Smooth muscle cell of the brain vasculature (primary cell): ENCODE results near the gene KNDC1.
"Not testable (repeated sequence)": the region's sequence is repeated elsewhere in the genome, so short reads cannot be mapped to it uniquely, and the experiment has no call there.

Experiments
- DNase-seq: peaks from one replicate; pipeline ENCODE4 v3.0.0-alpha.2; 2012; ENCODE audit warnings: low read depth, low spot score

The KNDC1 gene

DNA sequence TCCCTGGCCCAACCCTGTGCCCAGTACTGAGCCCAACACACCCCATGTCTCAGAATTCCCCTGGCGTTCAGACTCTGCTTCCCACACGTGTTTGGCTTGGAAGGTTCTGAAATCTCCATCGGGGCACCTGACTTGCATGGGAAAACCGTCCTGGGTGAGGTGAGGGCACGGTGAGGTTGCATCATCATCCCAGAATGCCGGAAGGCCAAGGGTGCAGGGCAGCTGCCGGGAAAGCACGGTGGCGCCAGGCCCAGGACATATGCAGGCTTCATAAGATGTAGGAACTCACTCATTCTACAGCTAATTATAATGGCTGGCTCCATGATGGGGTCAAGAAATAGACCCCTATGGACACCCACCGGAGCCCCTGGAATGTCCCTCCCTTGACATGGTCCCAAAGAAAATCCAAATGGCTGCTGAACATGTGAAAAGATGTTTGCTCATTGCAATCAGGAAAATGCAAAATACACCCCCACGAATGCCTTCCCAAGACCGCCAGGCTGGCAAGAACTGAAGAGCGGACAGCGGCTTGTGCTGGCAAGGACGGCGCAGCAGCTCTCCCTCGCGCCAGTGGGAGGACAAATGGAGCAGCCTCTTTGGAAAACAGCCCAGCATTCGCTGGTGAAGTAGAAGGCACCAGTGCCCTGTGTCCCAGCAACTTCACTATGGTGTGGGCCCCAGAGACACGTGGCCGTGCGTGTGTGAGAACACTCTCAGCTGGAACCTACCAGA lies 2.3 kb downstream of the KNDC1 start:
- DNase-seq: no peak

DNA sequence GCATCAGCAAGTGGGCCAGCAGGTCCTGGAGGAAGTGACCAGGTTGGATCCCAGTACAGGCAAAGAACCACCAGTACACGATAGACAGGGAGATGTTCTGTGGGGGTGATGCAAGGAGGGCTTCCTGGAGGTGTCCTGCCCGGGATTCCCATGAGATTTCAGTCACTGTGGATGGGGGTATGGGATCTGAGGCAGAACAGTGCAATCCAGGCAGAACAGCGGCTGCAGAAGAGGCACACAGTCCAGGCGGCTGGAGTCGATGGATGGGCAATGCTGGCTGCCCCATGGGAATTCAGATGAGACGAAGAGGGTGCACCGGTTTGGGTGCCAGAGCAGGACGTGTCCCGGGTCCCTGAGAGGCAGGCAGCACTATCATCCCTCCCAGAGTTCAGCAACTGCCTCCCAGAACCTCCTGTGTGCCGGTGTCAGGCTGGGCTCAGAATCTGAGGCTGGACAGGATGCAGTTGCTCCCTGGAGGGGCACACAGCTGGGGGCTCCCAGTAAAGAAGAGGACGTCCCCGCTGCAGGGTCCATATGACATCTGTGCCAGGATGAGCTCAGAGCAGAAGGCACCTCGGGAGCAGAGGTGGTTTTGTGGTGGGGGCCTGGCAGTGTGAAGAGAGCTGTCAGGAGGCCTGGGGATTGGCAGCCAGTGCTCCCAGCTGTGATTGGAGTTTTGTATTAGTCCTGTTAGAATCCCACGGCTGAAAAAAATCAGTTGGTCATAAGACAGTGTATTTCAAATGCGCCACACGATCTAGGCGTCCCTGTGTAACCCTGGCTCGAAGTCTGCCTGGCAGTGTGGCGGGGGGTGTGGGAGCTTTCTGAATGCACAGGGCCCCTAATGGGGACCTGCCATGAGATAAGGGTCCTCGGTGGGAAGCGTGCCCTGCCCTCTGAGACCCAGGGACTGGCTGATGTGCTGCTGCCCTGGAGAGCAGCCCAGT lies 3.2 kb downstream of the KNDC1 start:
- DNase-seq: no peak

DNA sequence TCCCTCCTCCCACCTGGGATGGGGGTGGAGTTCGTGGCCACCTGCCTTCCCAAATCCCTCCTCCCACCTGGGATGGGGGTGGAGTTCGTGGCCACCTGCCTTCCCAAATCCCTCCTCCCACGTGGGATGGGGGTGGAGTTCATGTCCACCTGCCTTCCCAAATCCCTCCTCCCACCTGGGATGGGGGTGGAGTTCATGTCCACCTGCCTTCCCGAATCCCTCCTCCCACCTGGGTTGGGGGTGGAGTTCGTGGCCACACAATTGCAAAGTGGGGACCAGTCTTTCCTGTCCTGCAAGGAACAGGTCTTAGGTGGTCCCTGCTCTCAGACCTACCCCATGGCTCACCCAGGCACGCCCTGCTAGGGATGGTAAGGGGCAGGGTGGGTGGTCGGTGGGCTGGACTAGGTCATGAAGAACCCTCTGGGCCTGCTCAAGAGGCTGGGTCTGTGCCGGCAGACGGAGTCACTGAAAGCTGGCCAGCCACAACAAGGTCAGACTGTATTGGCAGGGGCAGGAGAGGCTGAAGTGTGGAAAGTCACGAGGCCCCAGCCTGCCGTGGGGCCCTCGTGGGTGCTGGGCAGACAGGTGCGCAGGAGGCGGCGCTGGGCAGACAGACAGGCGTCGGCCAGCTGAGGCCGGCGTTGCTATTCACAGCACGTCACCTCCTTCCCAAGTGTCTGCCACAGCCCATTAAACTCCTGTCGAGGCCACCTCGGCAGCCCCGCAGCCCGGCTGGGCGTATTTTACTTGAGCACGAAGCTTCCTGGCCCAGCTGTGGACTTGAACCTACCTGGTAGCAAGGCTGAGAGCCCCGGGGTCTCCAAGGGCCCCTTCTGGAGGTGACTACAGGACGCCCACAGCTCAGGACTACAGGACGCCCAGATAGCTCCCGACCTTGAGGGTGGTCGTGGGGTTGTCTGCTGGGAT lies 4.1 kb downstream of the KNDC1 start:
- DNase-seq: no peak

DNA sequence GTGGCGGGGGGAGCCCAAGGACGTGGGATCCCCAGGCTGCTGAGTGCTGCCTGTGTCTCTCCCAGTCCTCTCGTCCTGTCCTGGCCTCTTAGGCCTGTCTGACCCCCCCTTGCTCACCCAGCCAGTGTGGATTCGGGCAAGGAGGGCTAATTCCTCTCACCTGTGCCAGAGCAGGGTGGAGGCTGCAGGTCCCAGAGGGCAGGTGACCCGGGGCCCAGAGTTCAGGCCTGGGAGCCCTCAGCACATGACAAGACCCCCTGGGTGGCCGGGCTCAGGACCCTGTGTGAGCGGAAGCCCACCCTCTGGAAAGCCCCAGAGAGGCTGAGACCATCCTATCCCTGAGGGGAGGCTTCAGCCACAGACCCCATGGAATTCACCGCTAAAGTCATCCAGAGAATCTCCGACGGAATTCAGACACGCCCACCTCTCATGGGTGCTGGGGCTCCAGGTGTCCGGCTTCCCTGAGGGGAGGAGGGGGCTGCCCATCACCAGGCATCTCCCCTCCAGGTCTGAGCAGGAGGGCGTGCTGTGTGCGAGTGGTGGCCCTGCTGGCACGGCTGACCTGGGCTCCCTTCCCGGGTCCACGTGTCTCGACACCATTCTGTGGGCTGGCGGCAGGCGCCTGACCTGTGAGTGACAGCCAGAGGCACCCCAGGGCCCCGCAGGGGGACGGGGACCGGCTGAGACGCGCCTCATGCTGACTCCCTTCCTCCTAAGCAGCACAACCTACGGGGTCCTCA lies 5.0 kb downstream of the KNDC1 start:
- DNase-seq: no peak

DNA sequence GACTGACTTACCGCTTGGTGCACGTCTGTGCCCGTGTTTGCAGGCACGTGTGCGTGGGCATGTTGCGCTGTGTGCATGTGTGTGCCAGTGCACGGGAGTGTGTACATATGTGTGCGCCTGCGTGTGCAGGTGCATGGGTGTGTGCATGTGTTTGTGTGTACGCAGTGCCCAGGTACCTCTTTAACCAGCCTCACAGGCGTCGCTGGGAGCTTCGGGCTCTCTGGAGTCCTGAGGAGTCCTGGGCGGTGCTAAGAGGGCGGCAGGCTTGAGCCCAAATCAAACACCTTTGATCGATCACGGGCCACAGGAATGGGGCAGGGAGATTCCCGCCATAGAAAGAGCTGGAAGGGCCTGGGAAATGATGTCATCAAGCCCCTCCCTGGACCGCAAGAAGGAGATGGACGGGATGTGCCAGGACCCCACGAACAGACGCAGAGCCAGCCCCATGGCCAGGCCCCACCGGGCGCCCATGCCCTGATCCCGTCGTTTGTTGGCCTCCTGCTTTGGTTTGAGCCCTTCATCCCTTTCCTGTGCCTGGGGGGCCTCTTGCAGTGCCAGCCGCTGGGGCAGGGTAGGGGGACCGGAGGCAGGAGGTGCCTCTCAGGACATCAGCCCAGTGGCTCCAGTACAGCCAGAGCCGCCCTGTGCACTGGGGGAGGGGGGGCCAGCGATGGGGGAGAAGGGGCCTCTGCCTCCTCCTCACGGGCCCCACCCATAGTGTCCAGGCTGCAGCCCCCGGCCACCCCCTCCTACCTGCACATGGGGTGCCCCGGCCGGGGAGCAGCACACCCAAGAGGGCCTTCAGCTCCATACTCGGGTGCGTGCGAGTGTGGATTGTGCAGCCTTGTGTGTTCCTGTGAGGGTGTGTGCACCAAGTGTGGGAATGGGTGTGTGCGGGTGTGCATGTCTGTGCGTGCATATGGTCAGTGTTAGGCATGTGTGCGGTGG lies 5.8 kb downstream of the KNDC1 start:
- DNase-seq: no peak

DNA sequence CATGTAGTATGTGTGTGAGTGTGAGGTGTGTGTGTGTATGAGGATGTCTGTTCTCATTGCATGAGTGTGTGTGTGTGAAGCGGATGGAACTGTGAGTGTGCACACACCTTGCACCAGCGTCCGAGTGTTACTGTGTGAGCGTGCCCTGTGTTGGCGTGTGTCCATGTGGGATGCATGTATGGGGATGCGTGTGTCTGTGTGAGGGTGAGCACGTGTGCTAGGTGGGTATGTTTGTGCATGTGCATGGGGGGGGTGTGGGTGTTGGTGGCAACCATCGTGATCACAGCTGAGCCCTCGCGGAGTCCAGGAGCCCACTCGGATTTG lies 6.4 kb downstream of the KNDC1 start:
- no peak for DNase-seq

DNA sequence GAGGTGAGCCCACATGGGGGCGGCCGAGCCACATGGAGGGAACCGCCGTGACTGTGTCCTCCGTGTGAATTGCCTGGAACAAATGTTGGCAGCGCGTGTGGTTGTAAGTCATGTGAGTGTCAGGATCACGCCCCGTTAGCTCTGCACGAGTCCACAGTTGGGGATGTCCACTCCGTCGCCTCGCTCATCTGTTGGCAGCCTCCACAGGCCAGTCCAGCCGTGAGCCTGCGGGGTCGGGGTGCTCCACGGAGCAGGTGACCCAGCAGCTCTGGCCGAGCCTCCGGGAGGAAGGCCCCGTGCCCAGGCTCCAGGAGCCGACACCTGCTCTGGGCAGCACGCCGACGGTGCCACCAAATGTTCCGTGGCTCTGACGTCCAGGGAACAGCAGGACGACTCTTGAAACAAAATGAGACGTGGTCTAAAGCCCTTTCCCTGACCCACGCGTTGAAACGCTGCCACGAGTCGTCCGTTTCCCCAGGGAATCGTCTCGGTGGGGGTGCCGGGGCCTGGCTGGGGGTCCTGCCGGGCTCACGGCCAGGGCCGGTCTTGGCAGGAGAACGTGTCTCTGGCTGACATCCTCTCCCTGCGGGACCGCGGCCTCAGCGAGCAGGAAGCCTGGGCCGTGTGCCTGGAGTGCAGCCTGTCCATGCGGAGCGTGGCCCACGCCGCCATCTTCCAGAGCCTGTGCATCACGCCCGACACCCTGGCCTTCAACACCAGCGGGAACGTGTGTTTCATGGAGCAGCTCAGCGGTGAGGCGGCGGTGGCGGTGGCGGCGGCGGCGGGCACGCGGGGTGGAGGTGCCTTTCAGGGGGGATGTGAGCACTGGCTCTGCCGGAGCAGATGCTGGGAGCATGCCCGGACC lies 7.0 kb downstream of the KNDC1 start:
- no peak for DNase-seq

DNA sequence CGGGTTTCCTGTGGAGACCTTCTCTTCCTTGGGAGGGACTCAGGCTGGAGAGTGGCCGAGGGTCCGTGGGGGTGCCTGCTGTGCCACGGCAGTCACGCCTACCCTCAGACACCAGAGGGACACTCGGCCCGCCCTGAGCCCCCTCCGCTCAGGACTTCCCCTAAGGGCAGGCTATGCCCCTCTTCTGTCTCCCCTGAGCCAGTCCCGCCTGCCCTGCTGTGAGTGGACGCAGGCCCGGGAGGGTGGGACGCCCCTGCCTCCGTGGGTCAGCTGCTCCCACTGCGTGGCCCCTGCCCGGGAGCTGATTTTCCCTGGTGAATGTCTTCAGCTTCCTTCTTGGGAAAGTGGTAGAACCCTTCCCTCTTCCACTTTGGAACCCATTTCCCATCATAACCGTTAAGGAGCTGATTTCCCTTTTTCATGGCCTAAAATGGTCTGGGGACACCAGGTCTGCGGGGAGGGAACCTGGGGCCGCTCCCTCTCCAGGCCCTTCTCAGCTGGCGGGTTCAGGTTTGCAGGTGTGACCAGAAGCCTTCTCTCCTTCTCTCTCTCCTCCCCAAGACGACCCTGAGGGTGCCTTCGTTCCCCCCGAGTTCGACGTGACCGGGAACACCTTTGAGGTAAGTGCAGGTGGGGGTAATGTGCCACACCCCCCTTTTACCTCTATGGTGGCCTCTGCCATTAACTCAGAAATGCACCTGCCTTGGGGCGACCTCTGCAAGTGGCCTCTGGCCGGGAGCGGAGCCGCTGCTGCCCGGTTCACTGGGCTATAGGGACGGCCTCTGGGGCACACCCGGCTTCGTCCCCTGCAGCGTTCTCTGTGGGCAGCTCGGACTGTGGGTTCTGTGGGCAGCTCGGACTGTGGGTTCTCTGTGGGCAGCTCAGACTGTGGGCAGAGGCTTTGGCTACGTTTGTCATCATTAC lies 7.9 kb downstream of the KNDC1 start:
- no peak for DNase-seq

DNA sequence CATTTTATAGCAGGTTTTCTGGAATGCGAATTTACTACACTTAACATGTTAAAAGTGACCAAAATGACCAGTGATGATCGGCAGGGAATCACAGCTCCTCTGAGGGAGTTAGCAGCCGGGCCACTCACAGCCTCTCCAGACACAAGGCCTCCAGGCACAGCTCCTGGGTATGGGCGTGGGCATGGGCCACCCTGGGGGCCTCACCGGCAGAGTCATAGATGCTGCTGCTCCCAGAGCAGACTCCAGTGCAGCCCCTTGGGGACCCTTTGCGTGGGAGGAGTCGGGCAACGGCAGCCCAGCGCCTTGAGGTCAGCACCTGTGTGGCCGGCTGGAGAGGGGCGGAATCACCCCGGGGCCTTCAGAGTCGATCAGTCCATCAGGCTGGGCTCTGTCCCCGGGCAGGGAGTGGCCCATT lies 8.6 kb downstream of the KNDC1 start:
- no peak for DNase-seq

DNA sequence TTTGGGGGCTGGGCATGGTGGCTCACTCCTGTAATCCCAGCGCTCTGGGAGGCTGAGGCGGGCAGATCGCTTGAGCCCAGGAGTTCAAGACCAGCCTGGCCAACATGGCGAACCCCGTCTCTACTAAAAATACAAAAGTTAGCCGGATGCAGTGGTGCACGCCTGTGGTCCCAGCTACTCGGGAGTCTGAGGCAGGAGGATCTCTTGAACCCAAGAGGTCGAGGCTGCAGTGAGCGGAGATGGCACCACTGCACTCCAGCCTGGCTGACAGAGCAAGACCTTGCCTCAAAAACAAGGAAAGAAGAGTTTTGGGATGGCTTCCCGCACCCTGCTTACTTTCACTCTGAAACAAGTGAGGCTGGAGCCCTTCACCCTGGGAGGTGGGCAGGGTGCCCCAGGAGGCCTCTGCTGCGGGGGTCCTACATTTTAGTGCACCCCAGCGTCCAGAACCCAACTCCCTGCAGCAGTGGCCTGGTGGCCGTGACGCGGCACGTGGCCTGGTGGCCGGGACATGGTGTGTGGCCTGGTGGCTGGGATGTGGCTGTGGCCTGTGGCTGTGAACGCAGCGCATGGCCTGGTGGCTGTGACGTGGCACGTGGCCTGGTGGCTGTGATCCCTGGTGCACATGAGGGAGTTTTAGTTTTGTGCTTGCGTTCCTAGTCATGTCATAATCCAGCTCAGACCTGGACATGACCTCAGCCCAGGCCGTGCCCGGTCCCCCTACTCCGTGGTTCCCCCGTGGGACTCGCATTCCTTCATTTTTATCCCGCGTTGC lies 9.3 kb downstream of the KNDC1 start:
- DNase-seq: no peak

DNA sequence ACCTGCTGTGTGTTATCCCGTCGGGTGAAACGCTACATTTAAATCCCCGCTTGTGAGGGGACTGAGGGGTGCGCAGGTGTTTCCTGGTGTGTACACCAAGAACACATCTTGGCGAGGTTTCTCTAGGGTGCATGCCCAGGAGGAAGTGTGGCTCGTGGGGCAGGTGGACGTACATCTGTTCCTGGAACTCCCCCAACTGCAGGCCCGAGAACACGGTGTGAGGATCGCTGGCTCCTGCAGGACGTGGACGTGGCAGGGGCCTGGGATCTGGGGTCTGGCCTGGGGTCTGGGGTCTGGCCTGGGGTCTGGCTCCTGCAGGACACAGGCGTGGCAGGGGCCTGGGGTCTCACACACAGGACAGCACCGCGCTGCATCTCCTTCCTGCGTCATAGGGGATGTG lies 10.1 kb downstream of the KNDC1 start:
- no peak for DNase-seq

DNA sequence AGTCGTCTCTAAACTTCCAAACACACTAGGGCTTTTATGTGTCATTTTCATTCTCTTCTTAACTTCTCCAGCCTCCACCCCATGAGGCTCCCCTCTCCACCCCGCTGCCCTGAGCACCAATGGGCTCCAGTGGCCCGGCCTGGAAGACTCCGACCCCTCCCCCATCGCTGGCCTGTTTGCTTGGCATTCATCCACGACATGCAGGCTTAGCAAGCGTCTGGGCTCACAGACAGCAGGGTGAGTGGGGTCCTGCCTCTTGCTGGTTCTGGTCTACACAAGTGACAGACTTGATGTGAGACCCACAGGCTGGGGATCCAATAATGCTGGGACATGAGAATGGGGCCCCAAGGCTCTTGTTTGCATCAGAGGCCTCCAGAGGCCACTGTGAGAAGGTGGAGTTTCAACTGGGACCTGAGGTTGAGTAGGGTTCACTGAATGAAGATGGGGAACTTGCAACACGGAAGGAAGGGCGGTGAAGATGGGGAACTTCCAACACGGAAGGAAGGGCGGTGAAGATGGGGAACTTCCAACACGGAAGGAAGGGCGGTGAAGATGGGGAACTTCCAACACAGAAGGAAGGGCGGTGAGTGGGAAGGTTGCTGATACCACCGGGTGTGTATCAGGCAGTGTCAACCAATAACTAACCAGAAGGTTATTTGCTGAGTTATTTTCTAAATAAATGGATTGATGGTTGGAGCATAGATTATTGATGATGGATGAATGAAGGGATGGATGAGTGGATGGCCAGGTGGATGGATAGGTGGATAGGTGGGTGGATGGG lies 14.0 kb downstream of the KNDC1 start:
- no peak for DNase-seq

DNA sequence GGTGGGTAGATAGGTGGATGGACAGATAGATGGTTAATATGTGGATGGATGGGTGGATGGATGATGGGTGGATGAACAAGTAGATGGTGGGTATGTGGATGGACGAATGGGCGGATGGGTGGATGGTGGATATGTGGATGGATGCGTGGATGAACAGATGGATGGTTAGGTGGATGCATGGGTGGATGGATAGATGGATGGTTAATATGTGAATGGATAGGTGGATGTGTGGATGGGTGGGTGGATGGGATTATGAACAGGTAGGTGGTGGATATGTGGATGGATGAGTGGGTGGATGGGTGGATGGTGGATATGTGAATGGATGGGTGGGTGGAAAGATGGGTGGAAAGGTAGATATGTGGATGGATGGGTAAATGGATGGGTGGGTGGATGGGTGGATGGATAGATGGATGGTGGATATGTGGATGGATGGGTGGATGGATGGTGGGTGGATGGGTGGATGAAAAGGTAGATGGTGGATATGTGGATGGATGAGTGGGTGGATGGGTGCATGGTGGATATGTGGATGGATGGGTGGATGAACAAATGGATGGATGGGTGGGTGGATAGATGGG lies 14.8 kb downstream of the KNDC1 start:
- DNase-seq: no peak

DNA sequence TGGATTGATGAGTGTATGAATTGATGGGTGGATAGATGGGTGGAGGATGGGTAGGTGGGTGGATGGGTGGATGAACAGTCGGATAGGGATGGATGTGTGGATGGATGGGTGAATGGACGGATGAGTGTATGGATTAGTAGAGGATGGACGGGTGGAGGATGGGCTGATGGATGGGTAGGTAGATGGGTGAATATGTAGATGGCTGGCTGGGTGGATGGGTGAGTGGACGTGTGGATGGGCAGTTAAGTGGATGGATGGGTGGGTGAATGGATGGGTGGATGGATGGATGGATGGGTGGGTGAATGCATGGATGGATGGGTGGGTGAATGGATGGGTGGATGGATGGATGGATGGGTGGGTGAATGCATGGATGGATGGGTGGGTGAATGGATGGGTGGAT lies 15.6 kb downstream of the KNDC1 start:
- DNase-seq: not testable (repeated sequence)

DNA sequence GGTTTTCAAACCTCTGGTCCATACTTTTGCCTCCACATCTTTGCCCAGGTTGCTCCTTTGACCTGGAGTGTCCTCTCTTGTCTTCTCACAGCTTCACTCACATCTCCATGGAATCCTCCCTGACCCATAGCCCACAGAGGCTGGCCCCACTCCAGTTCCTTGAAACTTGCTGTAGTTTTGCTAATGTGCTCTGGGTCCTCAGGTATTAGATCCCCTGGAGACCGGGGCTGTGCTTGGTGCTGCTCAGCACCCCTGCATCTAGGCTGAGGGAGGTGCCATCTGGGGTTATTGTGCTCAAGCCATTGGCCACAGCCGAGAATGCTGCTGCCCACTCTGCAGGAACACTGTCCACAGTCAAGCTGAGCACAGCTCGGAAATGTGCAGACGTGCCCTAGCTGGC lies 16.5 kb downstream of the KNDC1 start:
- no peak for DNase-seq
